22Rv1 (cell line): ENCODE results near the gene CC2D2B.

Experiments
- H3K27ac ChIP-seq: fragments of 450-650 bp; 2 replicates; pipeline ENCODE4 v1.5.1; 2017
- CTCF ChIP-seq: fragments of 450-650 bp; IDR thresholded peaks from 2 replicates; pipeline ENCODE4 v1.5.1; 2017; ENCODE audit warnings: mild to moderate bottlenecking
- ZFX ChIP-seq: fragments of 450-650 bp; IDR thresholded peaks from 2 replicates; pipeline ENCODE4 v1.6.1; 2017; ENCODE audit warnings: antibody characterized with exemption, borderline replicate concordance

Gene CC2D2B

GRCh38 chr10:96038476-96039387 is 131.0 kb downstream of the CC2D2B start:
- TF ChIP-seq CTCF, result no peak
- TF ChIP-seq ZFX, result no peak
- no peak overlapping the region for H3K27ac ChIP-seq

- H3K27ac ChIP-seq, result no peak overlapping the region
- no peak for TF ChIP-seq ZFX
- TF ChIP-seq CTCF, result no peak
Measured at GRCh38 chr10:96041146-96041545, 133.4 kb downstream of the CC2D2B start.

GRCh38 chr10:96043033-96043892 is 135.5 kb downstream of the CC2D2B start, which contains the start of gene CCNJ:
Gene CCNJ, plus strand, starts transcription at chr10:96043583. Its CDS starts 811 bp downstream, at chr10:96044394.
- peak within 1 kb of the TSS; percentile 43 for H3K27ac ChIP-seq
- TF ChIP-seq ZFX (no peak), CTCF (peak; percentile 23; the same call in 1 of the 2 replicates)

GRCh38 chr10:96043893-96044715 is 136.3 kb downstream of the CC2D2B start:
- TF ChIP-seq ZFX (no peak), CTCF (no peak)
- peak overlapping the region; percentile 43 for H3K27ac ChIP-seq

GRCh38 chr10:96044736-96045135 is 137.0 kb downstream of the CC2D2B start:
- no peak overlapping the region for H3K27ac ChIP-seq
- TF ChIP-seq ZFX (no peak), CTCF (no peak)

- no peak overlapping the region for H3K27ac ChIP-seq
- TF ChIP-seq CTCF (no peak), ZFX (no peak)
Measured at GRCh38 chr10:96046546-96046945, 138.8 kb downstream of the CC2D2B start.
